Astrocyte of the spinal cord (primary cell): ENCODE measurements around the gene GATAD2B.
A peak's percentile ranks its signal among the peaks of the same experiment; 100 is the strongest.

Experiments
- DNase-seq: peaks from one replicate; pipeline ENCODE4 v3.0.0; 2011; ENCODE audit warnings: low read depth, low spot score
- H3K4me3 ChIP-seq: 2 replicates; pipeline ENCODE4 v1.5.1; 2011; ENCODE audit warnings: low read depth, mild to moderate bottlenecking, low read length, moderate library complexity
- CTCF ChIP-seq: IDR thresholded peaks from 2 replicates; pipeline ENCODE4 v1.5.1; 2012; ENCODE audit warnings: low read depth, mild to moderate bottlenecking, low read length, inconsistent platforms
- in situ Hi-C: cut with HindIII; loops from 2 replicates; pipeline ENCODE4 v1.10.0; 2017; ENCODE audit warnings: low sequenced_read_pairs

Gene GATAD2B

GRCh38 chr1:153932156-153933131, 9.7 kb upstream of the GATAD2B start:
- no peak for TF ChIP-seq CTCF
- DNase-seq, result no peak
- in situ Hi-C loops, result no loop called here
- H3K4me3 ChIP-seq, result no peak overlapping the region

GRCh38 chr1:153929981-153930948, 7.5 kb upstream of the GATAD2B start:
- in situ Hi-C loops, result no loop called here
- no peak for TF ChIP-seq CTCF
- no peak overlapping the region for H3K4me3 ChIP-seq
- DNase-seq, result no peak

GRCh38 chr1:153929426-153929825, 6.7 kb upstream of the GATAD2B start:
- TF ChIP-seq CTCF, result no peak
- in situ Hi-C loops, result no loop called here
- DNase-seq, result no peak
- H3K4me3 ChIP-seq, result no peak overlapping the region

- DNase-seq, result peak; percentile 3
- no peak overlapping the region for H3K4me3 ChIP-seq
- no peak for TF ChIP-seq CTCF
- in situ Hi-C loops, result no loop called here
Measured at GRCh38 chr1:153928791-153929341, 6.1 kb upstream of the GATAD2B start.

GRCh38 chr1:153928245-153928644, 5.5 kb upstream of the GATAD2B start:
- DNase-seq, result no peak
- H3K4me3 ChIP-seq, result no peak overlapping the region
- no peak for TF ChIP-seq CTCF
- in situ Hi-C loops, result no loop called here

- DNase-seq, result no peak
- H3K4me3 ChIP-seq, result no peak overlapping the region
- in situ Hi-C loops, result no loop called here
- no peak for TF ChIP-seq CTCF
Measured at GRCh38 chr1:153926405-153926804, 3.6 kb upstream of the GATAD2B start.
